ENCODE data around the gene SCN4A.
A peak's percentile ranks its signal among the peaks of the same experiment; 100 is the strongest.

DNA sequence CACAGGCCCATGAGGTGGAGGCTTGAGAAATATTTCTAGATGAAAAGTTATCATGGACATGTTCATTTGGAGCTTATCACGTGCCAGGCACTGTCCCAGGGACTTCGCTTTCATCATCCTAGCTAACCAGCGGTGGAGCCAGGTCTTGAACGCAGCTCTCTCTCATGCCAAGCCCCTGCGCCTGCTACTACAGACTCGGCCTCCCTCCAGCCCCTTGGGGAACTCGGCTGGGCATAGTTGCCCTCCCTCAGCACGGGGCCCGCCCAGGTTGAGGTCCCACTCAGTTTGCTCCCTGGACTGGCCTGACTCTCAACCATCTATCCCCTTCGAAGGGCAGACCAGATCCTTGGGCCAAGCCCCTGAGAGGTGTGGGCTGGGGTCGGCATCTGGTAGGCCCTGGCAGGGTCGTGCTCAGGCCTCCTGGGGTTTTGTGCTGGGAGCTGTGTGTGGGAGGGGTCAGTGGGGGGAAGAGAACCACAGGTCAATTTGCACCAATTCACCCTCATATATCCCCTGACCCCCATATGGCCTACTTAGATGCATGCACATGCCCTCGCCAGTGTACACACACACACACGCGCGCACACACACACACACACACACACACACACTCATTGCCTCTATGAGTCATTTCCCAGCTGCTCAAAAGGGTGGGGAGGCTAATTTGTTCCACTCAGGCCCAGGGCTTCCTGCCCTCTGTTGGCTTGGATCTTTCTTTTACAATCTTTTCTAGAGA lies 12.1 kb upstream of the SCN4A start:
- TF ChIP-seq POLR2AphosphoS5 (IDR thresholded peaks at IDR 0.05; ENCODE audit: low read depth, low read length): no peak
- TF ChIP-seq, protein P1, sequence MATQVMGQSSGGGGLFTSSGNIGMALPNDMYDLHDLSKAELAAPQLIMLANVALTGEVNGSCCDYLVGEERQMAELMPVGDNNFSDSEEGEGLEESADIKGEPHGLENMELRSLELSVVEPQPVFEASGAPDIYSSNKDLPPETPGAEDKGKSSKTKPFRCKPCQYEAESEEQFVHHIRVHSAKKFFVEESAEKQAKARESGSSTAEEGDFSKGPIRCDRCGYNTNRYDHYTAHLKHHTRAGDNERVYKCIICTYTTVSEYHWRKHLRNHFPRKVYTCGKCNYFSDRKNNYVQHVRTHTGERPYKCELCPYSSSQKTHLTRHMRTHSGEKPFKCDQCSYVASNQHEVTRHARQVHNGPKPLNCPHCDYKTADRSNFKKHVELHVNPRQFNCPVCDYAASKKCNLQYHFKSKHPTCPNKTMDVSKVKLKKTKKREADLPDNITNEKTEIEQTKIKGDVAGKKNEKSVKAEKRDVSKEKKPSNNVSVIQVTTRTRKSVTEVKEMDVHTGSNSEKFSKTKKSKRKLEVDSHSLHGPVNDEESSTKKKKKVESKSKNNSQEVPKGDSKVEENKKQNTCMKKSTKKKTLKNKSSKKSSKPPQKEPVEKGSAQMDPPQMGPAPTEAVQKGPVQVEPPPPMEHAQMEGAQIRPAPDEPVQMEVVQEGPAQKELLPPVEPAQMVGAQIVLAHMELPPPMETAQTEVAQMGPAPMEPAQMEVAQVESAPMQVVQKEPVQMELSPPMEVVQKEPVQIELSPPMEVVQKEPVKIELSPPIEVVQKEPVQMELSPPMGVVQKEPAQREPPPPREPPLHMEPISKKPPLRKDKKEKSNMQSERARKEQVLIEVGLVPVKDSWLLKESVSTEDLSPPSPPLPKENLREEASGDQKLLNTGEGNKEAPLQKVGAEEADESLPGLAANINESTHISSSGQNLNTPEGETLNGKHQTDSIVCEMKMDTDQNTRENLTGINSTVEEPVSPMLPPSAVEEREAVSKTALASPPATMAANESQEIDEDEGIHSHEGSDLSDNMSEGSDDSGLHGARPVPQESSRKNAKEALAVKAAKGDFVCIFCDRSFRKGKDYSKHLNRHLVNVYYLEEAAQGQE (IDR thresholded peaks at IDR 0.05; ENCODE audit: insufficient read depth in 1 of 2, low read depth in 2 of 2, low read length in 2 of 2): no peak
- no peak for TF ChIP-seq TAF1 (IDR thresholded peaks at IDR 0.05; ENCODE audit: borderline replicate concordance, insufficient read depth, low read length)
- TF ChIP-seq SIN3A (IDR thresholded peaks at IDR 0.05; ENCODE audit: borderline replicate concordance, insufficient read depth, low read length): no peak
- peak; percentile 60 for TF ChIP-seq FOXP2 (optimal IDR thresholded peaks at IDR 0.05; ENCODE audit: borderline replicate concordance, extremely low read depth, extremely low read length, insufficient read depth)

Data from PFSK-1 (cell line).